T-helper 17 cell (primary cell): ENCODE results near the gene INHBA. TPM values are rescaled to one million over a fixed set of nuclear protein-coding genes. Genes with fewer than 3 reads are reported as not detected.

Experiments used
- ATAC-seq: fragments of 150-1000 bp; cut with Tn5 transposase; 2 replicates; pipeline ENCODE4 v1.10.0; 2021; ENCODE audit warnings: mild to moderate bottlenecking, moderate library complexity
- DNase-seq, 3 donors: peaks; one replicate each; pipeline versions ENCODE4 v3.0.0 to v3.0.0-alpha.2; 2020 to 2021
- H3K9me3 ChIP-seq: one replicate; pipeline ENCODE4 v1.7.0; 2013; ENCODE audit warnings: low read length, mild to moderate bottlenecking; ENCODE audit not compliant: control insufficient read depth, poor library complexity, severe bottlenecking
- H3K27ac Mint-ChIP-seq: one replicate; pipeline ENCODE4 v1.8.0; 2022; ENCODE audit warnings: mild to moderate bottlenecking, moderate library complexity, mixed read lengths
- H3K27me3 Mint-ChIP-seq: one replicate; pipeline ENCODE4 v1.8.0; 2022; ENCODE audit warnings: mixed read lengths
- H3K36me3 Mint-ChIP-seq: one replicate; pipeline ENCODE4 v1.8.0; 2022; ENCODE audit warnings: low read depth, mixed read lengths
- H3K4me1 Mint-ChIP-seq: one replicate; pipeline ENCODE4 v1.8.0; 2022; ENCODE audit warnings: mild to moderate bottlenecking, mixed read lengths
- H3K4me3 Mint-ChIP-seq: one replicate; pipeline ENCODE4 v1.8.0; 2022; ENCODE audit warnings: mild to moderate bottlenecking, moderate library complexity, mixed read lengths
- total RNA-seq, 4 donors: library from RNA in 2 of 4; stranded (reverse) in 2 of 4; gene quantifications; one replicate each; pipeline ENCODE4 v1.2.3 and lab custom pipeline; 2022 to 2026

The INHBA gene
- total RNA-seq, 2 donors from 2014 or later = 0.12 TPM; not detected in 1

DNA sequence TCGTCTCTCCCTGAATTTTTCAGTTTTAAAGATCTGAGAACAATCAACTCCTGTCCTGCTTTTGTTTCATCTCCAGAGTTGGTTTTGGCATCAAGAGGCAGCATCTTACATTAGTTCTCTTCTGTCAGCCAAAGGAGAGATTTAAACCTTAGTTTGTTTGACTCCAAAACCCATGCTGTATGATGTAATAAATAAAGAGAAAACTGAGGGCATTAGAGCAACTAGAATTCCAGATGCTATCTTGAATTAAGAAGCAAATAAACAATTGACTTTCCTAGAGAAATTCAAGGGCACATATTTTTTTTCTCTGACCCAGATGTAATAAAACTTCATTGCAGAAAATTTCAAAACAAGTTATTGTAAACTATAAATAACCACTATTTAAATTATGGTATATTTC is 54.4 kb downstream of the INHBA start:
- H3K9me3 ChIP-seq = no peaks in the 10 kb centered on the region
- Mint-ChIP-seq H3K36me3 (no peaks in the 10 kb centered on the region), H3K27me3 (no peaks in the 10 kb centered on the region), H3K4me3 (no peak overlapping the region), H3K4me1 (no peaks in the 10 kb centered on the region), H3K27ac (no peak overlapping the region)
- ATAC-seq = no peak
- no peak for DNase-seq

DNA sequence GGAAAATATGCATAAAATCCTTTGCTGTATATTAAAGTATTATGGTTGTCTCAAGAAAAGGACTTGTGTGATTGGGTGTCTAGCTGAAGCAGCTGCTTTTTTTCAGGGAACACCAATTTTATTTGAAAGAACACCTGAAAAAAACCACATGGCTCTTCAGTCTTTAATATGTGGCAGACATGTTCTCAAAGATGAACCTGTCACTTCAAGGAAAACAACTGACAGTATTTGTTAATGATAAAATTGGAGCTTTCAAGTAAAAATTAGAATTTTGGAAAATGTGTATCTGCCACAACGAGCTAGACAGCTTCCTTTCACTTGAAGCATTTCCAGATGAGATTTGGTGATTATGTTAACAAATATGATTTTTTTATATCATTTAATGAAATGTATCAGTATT is 59.3 kb downstream of the INHBA start:
- no peaks in the 10 kb centered on the region for H3K36me3 Mint-ChIP-seq
- H3K4me1 Mint-ChIP-seq = no peaks in the 10 kb centered on the region
- no peaks in the 10 kb centered on the region for H3K27me3 Mint-ChIP-seq
- H3K27ac Mint-ChIP-seq = no peak overlapping the region
- no peak overlapping the region for H3K4me3 Mint-ChIP-seq
- ATAC-seq (no peak), DNase-seq (no peak)
- no peaks in the 10 kb centered on the region for H3K9me3 ChIP-seq

DNA sequence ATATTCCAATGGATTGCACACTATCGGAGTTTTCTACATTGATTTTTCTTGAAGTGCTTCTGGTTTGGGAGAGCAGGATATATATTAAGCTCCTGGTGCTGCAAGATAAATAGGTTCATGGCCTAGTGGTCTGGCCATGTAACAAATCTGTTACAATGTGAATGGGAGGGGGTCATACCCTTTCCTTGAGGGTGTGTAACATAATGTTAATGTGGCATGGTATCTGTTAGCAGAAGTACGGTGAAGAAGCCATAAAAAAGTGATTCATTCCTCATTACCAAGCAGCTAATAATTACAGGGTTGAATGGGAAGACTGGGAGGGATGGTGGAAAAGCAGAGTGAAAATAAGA is 61.2 kb downstream of the INHBA start:
- H3K36me3 Mint-ChIP-seq = no peaks in the 10 kb centered on the region
- no peaks in the 10 kb centered on the region for H3K9me3 ChIP-seq
- no peak for ATAC-seq
- no peaks in the 10 kb centered on the region for H3K27me3 Mint-ChIP-seq
- no peak overlapping the region for H3K4me3 Mint-ChIP-seq
- H3K27ac Mint-ChIP-seq = no peak overlapping the region
- no peak for DNase-seq
- H3K4me1 Mint-ChIP-seq = no peaks in the 10 kb centered on the region

DNA sequence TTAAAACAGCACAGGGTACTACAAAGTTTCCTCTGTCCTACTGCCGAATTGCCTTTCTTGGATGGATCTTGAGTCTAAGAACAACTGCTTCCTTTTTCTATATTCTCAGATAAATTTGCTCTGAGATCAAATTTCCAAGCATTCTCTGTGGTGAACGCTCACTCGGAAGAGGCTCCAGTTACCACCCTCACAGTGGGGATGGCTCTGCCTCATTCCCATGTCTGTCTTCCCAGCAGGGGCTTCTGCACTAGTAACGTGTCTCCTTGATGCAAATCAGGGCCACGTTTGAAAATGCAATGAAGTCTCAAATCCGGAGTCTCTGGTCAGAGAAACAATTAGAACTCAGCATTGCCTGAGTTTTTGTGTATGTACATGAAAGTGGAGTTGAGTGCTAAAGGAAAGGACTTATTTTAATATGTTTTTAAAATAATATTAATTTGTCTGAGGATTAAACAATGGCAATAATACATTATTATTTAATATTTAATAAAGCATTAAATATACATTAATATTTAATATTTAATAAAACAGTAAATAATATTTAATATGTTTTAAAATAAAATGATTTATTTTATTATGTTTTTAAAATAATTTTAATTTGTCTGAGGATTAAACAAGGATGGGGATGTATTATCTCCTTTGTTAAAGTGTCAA is 61.8 kb downstream of the INHBA start:
- no peaks in the 10 kb centered on the region for H3K27me3 Mint-ChIP-seq
- H3K36me3 Mint-ChIP-seq = no peaks in the 10 kb centered on the region
- no peaks in the 10 kb centered on the region for H3K9me3 ChIP-seq
- no peak for ATAC-seq
- no peak overlapping the region for H3K4me3 Mint-ChIP-seq
- no peak overlapping the region for H3K27ac Mint-ChIP-seq
- DNase-seq = no peak
- H3K4me1 Mint-ChIP-seq = no peaks in the 10 kb centered on the region

- DNase-seq (no peak), ATAC-seq (no peak)
- Mint-ChIP-seq H3K36me3 (no peaks in the 10 kb centered on the region), H3K27me3 (no peaks in the 10 kb centered on the region), H3K4me3 (no peak overlapping the region), H3K27ac (no peak overlapping the region), H3K4me1 (no peaks in the 10 kb centered on the region)
- H3K9me3 ChIP-seq = no peaks in the 10 kb centered on the region
Observed at GRCh38 chr7:41640487-41640886, 62.4 kb downstream of the INHBA start.

DNA sequence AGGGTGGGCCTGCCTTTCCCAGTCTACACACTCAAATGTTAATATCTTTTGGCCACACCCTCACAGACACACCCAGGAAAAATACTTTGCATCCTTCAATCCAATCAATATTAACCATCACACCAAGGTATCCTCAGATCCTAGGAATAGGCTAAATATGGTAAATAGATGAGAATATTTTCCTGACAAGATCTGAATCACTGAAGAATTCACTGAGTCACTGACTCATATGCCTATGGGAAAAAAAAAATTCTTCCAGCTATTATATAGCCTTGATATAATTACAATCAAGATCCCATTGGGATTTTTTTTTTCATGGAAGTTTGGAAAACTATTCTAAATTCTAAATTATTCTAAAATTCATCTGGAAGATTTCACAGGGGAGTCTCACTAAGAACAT is 65.8 kb downstream of the INHBA start:
- Mint-ChIP-seq H3K36me3 (no peaks in the 10 kb centered on the region), H3K27me3 (no peaks in the 10 kb centered on the region), H3K4me3 (no peak overlapping the region), H3K4me1 (no peaks in the 10 kb centered on the region), H3K27ac (no peak overlapping the region)
- no peaks in the 10 kb centered on the region for H3K9me3 ChIP-seq
- DNase-seq (no peak), ATAC-seq (no peak)
